Thymus (tissue), 11 donors: ENCODE results near the gene CSMD2. TPM values are rescaled to one million over a fixed set of nuclear protein-coding genes. Genes with fewer than 3 reads are reported as not detected.

ENCODE experiments used
- DNase-seq, 9 donors: peaks; one replicate each; pipeline ENCODE4 v3.0.0-alpha.2; 2013; ENCODE audit warnings: low spot score in 9 of 9, low read depth in 6 of 9, missing footprints in 1 of 9
- H3K27ac ChIP-seq, 2 donors: one replicate each; pipeline ENCODE4 v1.5.1; 2013; ENCODE audit warnings: control low read depth in 1 of 2, low read depth in 1 of 2, low read length in 1 of 2, mild to moderate bottlenecking in 1 of 2, moderate library complexity in 1 of 2
- H3K27me3 ChIP-seq, 2 donors: one replicate each; pipeline ENCODE4 v1.5.1; 2013; ENCODE audit warnings: low read length in 1 of 2; ENCODE audit not compliant: control insufficient read depth in 2 of 2, insufficient read depth in 1 of 2
- H3K36me3 ChIP-seq, 2 donors: one replicate each; pipeline ENCODE4 v1.5.1; 2013; ENCODE audit warnings: low read length in 1 of 2, mild to moderate bottlenecking in 1 of 2, moderate library complexity in 1 of 2; ENCODE audit not compliant: control insufficient read depth in 2 of 2, insufficient read depth in 2 of 2
- H3K4me1 ChIP-seq, 2 donors: one replicate each; pipeline ENCODE4 v1.5.1; 2013; ENCODE audit warnings: low read length in 2 of 2; ENCODE audit not compliant: control insufficient read depth in 2 of 2, insufficient read depth in 2 of 2
- H3K4me3 ChIP-seq, 2 donors: one replicate each; pipeline ENCODE4 v1.5.1; 2013; ENCODE audit warnings: low read length in 2 of 2, control low read depth in 1 of 2, mild to moderate bottlenecking in 1 of 2
- H3K9me3 ChIP-seq, 2 donors: one replicate each; pipeline ENCODE4 v1.5.1; 2013; ENCODE audit warnings: low read length in 1 of 2, mild to moderate bottlenecking in 1 of 2; ENCODE audit not compliant: control insufficient read depth in 2 of 2, insufficient read depth in 1 of 2
- WGBS: extraction: QIAGEN DNeasy Blood & Tissue Kit; methylation state at CpG from one replicate; pipeline ENCODE4 v1.1.7; 2013; 5-methylcytosine and 5-hydroxymethylcytosine counted together
- polyA plus RNA-seq: library from polyadenylated mRNA; stranded (reverse); fragments of 200-250 nt; gene quantifications from one replicate; pipeline ENCODE4 v1.2.3, GENCODE V29; 2013
- total RNA-seq: library from RNA; stranded (reverse); fragments of 120-200 nt; gene quantifications from one replicate; pipeline ENCODE4 v1.2.4, GENCODE V29; 2013
- donor health status: healthy.

CSMD2 gene
- total and polyA plus RNA-seq, 2 donors, result 0.14 TPM

DNA sequence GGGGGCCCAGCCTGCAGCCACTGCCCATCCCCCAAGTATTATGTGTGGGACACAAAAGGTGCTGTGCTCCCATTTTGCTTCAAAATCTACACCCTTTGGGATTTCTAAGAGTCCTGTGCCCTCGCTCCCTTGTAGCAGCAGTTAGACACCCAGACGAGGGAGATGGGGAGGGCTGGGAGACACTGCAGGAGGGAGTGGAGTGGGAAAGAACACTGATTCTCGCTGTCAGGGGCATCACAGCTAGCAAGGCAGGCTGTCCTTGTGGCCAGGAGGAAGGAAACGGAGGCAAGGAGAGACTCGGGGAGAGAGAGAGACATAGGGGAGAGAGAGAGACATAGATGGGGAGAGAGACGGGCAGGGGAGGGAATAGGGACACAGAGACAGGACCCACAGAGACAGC, 38.5 kb downstream of the CSMD2 start:
- no peak for DNase-seq
- no peak overlapping the region for H3K4me3 ChIP-seq
- 72% methylated on average over 6 of the region's 6 CpGs for WGBS

DNA sequence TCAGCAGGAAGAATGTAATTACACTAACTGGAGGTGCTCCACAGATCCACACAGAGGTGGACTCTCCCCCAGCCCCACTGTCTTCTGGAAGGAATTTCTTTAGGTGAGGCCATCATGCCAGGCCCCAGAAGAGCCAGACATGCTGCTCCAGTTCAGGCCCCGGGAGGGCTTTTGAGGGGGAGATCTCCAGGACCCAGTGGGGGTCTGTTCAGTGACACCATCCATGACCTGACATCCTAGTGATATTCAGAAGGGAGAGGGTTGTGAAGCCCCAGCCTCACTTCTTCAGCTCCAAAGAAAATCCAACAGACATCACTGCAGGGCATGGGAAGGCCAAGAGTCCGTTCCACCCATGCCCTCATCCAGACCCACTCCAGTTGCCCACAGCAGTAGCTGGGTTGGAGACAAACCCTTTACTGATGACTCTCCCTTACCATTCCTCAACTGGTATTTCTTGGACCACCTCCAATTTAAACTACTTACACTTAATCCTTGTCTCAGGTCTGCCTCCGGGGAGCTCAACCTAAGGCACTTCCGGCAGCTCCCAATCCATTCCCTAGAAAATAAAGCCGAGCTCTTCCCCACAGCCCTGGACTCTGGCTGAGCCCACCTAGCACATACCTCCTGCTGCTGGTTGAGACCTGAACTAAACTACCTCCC, 39.2 kb downstream of the CSMD2 start:
- Histone ChIP-seq H3K27me3 (no peaks in the 10 kb centered on the region), H3K4me3 (no peak overlapping the region)
- no peak for DNase-seq

More for the DNA sequence above, 38.5 kb downstream of the CSMD2 start:
- H3K27me3 ChIP-seq, result no peaks in the 10 kb centered on the region
- H3K4me1 ChIP-seq, result no peaks in the 10 kb centered on the region
- no peaks in the 10 kb centered on the region for H3K36me3 ChIP-seq
- no peak overlapping the region for H3K27ac ChIP-seq
- no peaks in the 10 kb centered on the region for H3K9me3 ChIP-seq

DNA sequence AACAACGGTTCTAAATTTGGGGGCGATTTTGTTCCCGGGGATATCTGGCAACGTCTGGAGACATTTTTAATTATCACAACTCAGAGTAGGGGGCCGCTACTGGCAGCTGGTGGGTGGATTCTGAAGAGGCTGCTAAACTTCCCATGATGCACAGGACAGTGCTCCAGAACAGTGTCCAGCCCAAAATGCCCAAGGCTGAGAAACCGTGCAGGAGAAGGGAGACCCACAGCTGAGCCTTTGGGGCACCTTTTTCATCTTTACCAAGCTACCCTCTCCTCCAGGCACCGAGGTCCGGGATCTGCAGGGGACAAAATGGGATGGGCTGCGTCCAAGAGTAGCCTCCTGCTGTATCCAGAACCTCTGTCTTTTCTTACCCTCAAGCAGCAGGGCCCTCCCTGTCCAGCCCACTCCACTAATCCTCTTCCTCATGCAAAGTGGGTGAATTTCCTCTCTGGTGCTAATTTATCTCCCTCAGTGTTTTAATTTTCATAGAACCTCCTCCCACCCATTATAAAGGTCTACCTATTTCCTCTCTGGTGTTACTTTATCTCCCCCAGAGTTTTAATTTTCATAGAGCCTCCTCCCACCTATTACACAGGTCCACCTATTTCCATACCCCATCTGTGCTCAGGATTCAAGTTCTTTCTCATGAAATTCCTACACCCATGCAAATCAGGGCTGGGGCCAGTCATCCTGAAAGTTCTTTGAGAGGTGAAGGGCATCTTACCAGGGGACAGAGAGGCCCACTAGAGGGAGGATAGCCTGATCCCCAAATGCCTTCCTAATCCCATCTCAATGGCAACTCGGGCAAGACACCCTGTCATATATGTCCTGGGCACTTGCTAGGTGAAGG, 42.7 kb downstream of the CSMD2 start:
- no peaks in the 10 kb centered on the region for H3K9me3 ChIP-seq
- no peak overlapping the region for H3K4me3 ChIP-seq
- WGBS, result 89% methylated on average over 10 of the region's 10 CpGs
- no peaks in the 10 kb centered on the region for H3K4me1 ChIP-seq
- H3K27me3 ChIP-seq, result no peaks in the 10 kb centered on the region
- no peaks in the 10 kb centered on the region for H3K36me3 ChIP-seq
- no peak overlapping the region for H3K27ac ChIP-seq
- DNase-seq, result no peak

More for the DNA sequence above, 39.2 kb downstream of the CSMD2 start:
- Histone ChIP-seq H3K4me1 (no peaks in the 10 kb centered on the region), H3K36me3 (no peaks in the 10 kb centered on the region), H3K9me3 (no peaks in the 10 kb centered on the region), H3K27ac (no peak overlapping the region)
- WGBS, result 97% methylated on average over 5 of the region's 5 CpGs

- H3K4me3 ChIP-seq, result no peak overlapping the region
- no peaks in the 10 kb centered on the region for H3K4me1 ChIP-seq
- no peaks in the 10 kb centered on the region for H3K36me3 ChIP-seq
- H3K27ac ChIP-seq, result no peak overlapping the region
- no peaks in the 10 kb centered on the region for H3K9me3 ChIP-seq
- no peaks in the 10 kb centered on the region for H3K27me3 ChIP-seq
- DNase-seq, result no peak
- WGBS, result 99% methylated on average over 1 of the region's 1 CpG
Measured at GRCh38 chr1:34115233-34115632, 49.8 kb downstream of the CSMD2 start.

GRCh38 chr1:34113887-34114286, 51.1 kb downstream of the CSMD2 start:
- DNase-seq, result peak in 3 of 9 donors; percentile 2 to 8 (median 4)
- Histone ChIP-seq H3K27ac (no peak overlapping the region), H3K9me3 (no peaks in the 10 kb centered on the region), H3K4me3 (no peak overlapping the region), H3K27me3 (no peaks in the 10 kb centered on the region), H3K4me1 (no peaks in the 10 kb centered on the region), H3K36me3 (no peaks in the 10 kb centered on the region)
- WGBS, result 49% methylated on average over 1 of the region's 1 CpG

DNA sequence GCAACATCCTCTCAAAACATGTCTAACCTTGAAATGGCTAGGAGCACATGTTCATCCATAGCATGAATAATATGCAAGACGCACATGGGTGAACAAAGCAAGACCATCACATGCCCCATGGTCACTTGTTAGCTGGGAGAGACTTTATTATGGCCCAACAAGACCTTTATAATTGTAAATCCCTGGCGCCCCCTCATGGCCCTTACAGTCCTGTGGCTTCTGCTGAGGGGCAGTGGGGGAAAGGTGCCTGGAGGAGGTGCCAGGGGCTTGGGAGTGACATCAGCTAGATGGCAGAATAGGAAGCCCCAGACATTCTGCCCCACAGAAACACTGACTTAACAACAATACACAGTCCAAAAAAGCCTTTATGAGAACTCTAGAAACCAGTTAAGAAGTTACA, 51.7 kb downstream of the CSMD2 start:
- Histone ChIP-seq H3K4me1 (no peaks in the 10 kb centered on the region), H3K36me3 (no peaks in the 10 kb centered on the region), H3K9me3 (no peaks in the 10 kb centered on the region), H3K27ac (no peak overlapping the region), H3K27me3 (no peaks in the 10 kb centered on the region), H3K4me3 (no peak overlapping the region)
- 71% methylated on average over 2 of the region's 2 CpGs for WGBS
- no peak for DNase-seq

DNA sequence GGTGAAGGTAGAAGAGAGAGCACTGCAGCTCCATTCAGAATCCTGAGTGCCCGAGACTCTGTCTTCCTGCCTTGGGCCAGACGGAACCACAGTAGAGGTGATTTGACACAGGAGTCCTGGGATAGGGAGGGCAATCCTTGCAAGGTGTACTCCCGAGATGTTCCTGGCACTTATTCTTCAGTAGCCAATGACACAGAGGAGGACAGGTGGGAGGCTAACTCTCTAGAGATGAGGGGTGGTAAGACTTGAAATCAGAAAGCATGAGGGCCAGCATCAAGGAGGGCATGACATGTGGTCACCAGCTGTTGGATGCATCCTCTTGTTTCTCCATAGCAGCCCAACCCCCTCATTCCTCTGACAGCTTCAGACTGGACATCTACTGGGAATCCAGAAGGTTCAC, 56.3 kb downstream of the CSMD2 start:
- no peaks in the 10 kb centered on the region for H3K9me3 ChIP-seq
- WGBS, result 94% methylated on average over 3 of the region's 3 CpGs

DNA sequence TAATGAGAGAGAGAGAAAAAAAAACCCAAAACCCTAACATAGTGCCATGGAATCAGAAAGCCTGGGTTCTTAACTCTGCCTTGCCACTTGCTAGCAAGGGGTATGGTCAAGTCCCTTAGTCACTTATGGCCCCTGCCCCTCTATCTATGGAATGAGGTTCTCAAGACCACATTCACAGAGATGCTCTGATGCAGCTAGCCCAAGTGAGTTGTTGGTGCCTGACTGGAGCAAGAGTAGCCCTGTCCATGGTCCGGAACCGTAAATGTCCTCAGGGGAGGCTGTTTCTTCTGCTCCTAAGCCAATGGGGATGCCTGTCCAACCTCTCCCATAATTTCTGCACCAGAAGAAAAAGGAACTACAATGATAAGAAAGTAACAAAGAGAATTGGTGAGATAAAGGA, 56.8 kb downstream of the CSMD2 start:
- H3K9me3 ChIP-seq, result no peaks in the 10 kb centered on the region
- H3K27me3 ChIP-seq, result no peaks in the 10 kb centered on the region
- H3K27ac ChIP-seq, result no peak overlapping the region
- DNase-seq, result no peak
- H3K4me1 ChIP-seq, result no peaks in the 10 kb centered on the region
- no peak overlapping the region for H3K4me3 ChIP-seq
- WGBS, result 87% methylated on average over 2 of the region's 2 CpGs
- H3K36me3 ChIP-seq, result no peaks in the 10 kb centered on the region

More for the DNA sequence above, 56.3 kb downstream of the CSMD2 start:
- Histone ChIP-seq H3K36me3 (no peaks in the 10 kb centered on the region), H3K4me3 (no peak overlapping the region), H3K27me3 (no peaks in the 10 kb centered on the region), H3K27ac (no peak overlapping the region), H3K4me1 (no peaks in the 10 kb centered on the region)
- DNase-seq, result no peak

- no peak overlapping the region for H3K27ac ChIP-seq
- no peak overlapping the region for H3K4me3 ChIP-seq
- DNase-seq, result no peak
- H3K27me3 ChIP-seq, result no peaks in the 10 kb centered on the region
- WGBS, result 100% methylated on average over 1 of the region's 1 CpG
- H3K36me3 ChIP-seq, result no peaks in the 10 kb centered on the region
- no peaks in the 10 kb centered on the region for H3K4me1 ChIP-seq
- H3K9me3 ChIP-seq, result no peaks in the 10 kb centered on the region
Measured at GRCh38 chr1:34101151-34101550, 63.9 kb downstream of the CSMD2 start.
